ENCODE data around the gene ZNRF1. TPM values are rescaled to one million over a fixed set of nuclear protein-coding genes. Genes with fewer than 3 reads are reported as not detected.

ZNRF1 gene
- total and polyA plus RNA-seq, 2 of the 13 experiments (the other 11 are each of a cell fraction or from before 2014, with no cell fraction given) = 43.9 to 58.7 TPM

- TF ChIP-seq SNAPC4 (CRISPR knock-in tag; IDR thresholded peaks at IDR 0.05) (no peak), MTA1 (CRISPR knock-in tag; IDR thresholded peaks at IDR 0.05; ENCODE audit: borderline replicate concordance) (peak; percentile 85; the same call in 1 of the 2 replicates), ZNF343 (CRISPR knock-in tag; IDR thresholded peaks at IDR 0.05) (no peak), AHR (CRISPR knock-in tag; IDR thresholded peaks at IDR 0.05) (no peak; the same call in 1 of the 2 replicates), SMARCC2 (IDR thresholded peaks at IDR 0.05) (no peak), CREB1 (IDR thresholded peaks at IDR 0.05) (no peak), CREB1 (CRISPR knock-in tag; IDR thresholded peaks at IDR 0.05) (peak; percentile 60), SMAD1 (CRISPR knock-in tag; IDR thresholded peaks at IDR 0.05; ENCODE audit: borderline replicate concordance, low read depth) (no peak), PRPF4 (IDR thresholded peaks at IDR 0.05; ENCODE audit: low read depth, low read length, poor library complexity, severe bottlenecking) (no peak), SOX13 (IDR thresholded peaks at IDR 0.05) (no peak), SOX13 (CRISPR knock-in tag; conservative IDR thresholded peaks at IDR 0.05 in 1 of 2, IDR thresholded peaks at IDR 0.05 in 1 of 2) (peak in 1 of 2 experiments; percentile 75; a peak in 2 of 4 replicates), ZBTB10 (CRISPR knock-in tag; IDR thresholded peaks at IDR 0.05; ENCODE audit: borderline replicate concordance) (no peak), ZKSCAN5 (CRISPR knock-in tag; IDR thresholded peaks at IDR 0.05) (no peak), RARG (CRISPR knock-in tag; IDR thresholded peaks at IDR 0.05; ENCODE audit: low read depth) (no peak), ZNF670 (CRISPR knock-in tag; IDR thresholded peaks at IDR 0.05; ENCODE audit: borderline replicate concordance) (no peak), CBFB (CRISPR knock-in tag; IDR thresholded peaks at IDR 0.05) (0 out of 2 replicates have a peak, but pooled peaks have one; percentile 56), BCLAF1 (IDR thresholded peaks at IDR 0.05) (no peak), KDM3A (CRISPR knock-in tag; IDR thresholded peaks at IDR 0.05; ENCODE audit: low read depth) (0 out of 2 replicates have a peak, but pooled peaks have one; percentile 62), NR3C1 (CRISPR knock-in tag; IDR thresholded peaks at IDR 0.05) (no peak), POLR2AphosphoS2 (IDR thresholded peaks at IDR 0.05; ENCODE audit: low read depth, low read length) (no peak)
Observed at GRCh38 chr16:75053791-75054555, 55.1 kb downstream of the ZNRF1 start (continued).

Measured in HepG2 (cell line).